NCI-H524 (cell line): Measurements from ENCODE around the gene JAG2.

Source experiments
- DNase-seq, 2 experiments: peaks; one replicate each; lab custom pipeline; 2025; lab: John Stamatoyannopoulos, UW

Gene JAG2

GRCh38 chr14:105182296-105183020 is 13.9 kb upstream of the JAG2 start:
- no peak for DNase-seq

GRCh38 chr14:105181549-105182295 is 13.1 kb upstream of the JAG2 start:
- DNase-seq: no peak

- peak; percentile 30 to 53 for DNase-seq
Observed at GRCh38 chr14:105180592-105181548, 12.3 kb upstream of the JAG2 start, which contains the start of gene NUDT14. TSS of gene NUDT14 (minus strand) at chr14:105181312. CDS start at chr14:105181209, 103 bp downstream.

- DNase-seq: no peak
Observed at GRCh38 chr14:105179191-105179590, 10.6 kb upstream of the JAG2 start.

- DNase-seq: no peak
Observed at GRCh38 chr14:105178868-105179140, 10.2 kb upstream of the JAG2 start.

GRCh38 chr14:105178069-105178867 is 9.7 kb upstream of the JAG2 start:
- peak; percentile 38 to 71 for DNase-seq

- DNase-seq: no peak
Observed at GRCh38 chr14:105177082-105177481, 8.5 kb upstream of the JAG2 start.

GRCh38 chr14:105176513-105176912 is 7.9 kb upstream of the JAG2 start:
- peak in 1 of 2 experiments; percentile 49 for DNase-seq

- no peak for DNase-seq
Observed at GRCh38 chr14:105173901-105174894, 5.6 kb upstream of the JAG2 start.

GRCh38 chr14:105173145-105173544 is 4.6 kb upstream of the JAG2 start:
- no peak for DNase-seq

- DNase-seq: no peak
Observed at GRCh38 chr14:105172476-105172875, 3.9 kb upstream of the JAG2 start.

GRCh38 chr14:105171004-105171673 is 2.6 kb upstream of the JAG2 start:
- no peak for DNase-seq

- DNase-seq: no peak
Observed at GRCh38 chr14:105169776-105170655, 1.4 kb upstream of the JAG2 start.

- no peak for DNase-seq
Observed at GRCh38 chr14:105168979-105169507, 467 bp upstream of the JAG2 start.

GRCh38 chr14:105168093-105168420 is 519 bp downstream of the JAG2 start:
- DNase-seq: no peak

- peak in 1 of 2 experiments; percentile 54 for DNase-seq
Observed at GRCh38 chr14:105167303-105168092, 1.1 kb downstream of the JAG2 start.

- DNase-seq: no peak
Observed at GRCh38 chr14:105166571-105167302, 1.8 kb downstream of the JAG2 start.
